HG03039 (cell line): ENCODE measurements around the gene ANTXR1.
"Not testable (repeated sequence)": the region's sequence is repeated elsewhere in the genome, so short reads cannot be mapped to it uniquely, and the experiment has no call there.

ENCODE experiments used
- ATAC-seq: cut with Tn5 transposase; IDR thresholded peaks from one replicate; pipeline ENCODE4 v1.9.1; 2021; ENCODE audit warnings: mild to moderate bottlenecking, moderate library complexity; ENCODE audit not compliant: unreplicated experiment

The ANTXR1 gene

DNA sequence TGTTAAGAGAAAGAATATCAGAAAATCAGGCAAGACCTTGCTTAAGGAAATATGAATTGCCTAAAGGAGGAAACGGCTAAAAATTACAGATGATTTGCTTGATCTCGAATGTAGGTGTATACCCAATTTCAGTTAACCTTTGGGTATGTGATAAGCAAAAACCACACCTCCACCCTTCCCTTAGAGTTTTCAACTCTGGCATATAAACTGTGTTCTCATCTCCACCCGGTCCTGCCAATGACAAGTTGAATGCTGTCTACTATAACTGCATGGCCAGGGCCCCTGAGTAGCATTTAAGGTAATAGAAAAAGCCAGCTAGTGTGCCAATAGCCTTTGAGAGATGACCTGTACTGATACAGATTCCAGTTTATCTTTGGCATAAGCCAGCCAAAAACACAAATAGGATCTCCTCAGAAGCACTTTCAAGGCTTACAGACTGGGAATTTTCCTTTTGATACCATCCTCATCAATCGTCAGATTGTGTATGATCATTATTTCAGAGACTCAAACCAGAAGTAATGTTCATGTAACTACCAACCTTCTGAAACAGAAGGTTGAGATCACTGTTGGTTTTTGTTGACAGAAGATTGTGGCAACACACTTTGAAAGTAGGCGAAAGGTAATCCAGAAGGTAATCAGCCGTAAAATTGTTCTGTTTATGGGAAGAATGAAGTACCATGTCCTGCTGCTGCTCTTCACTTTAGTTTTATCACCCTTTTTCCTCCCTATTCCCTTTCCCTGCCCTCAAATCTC lies 211.0 kb downstream of the ANTXR1 start:
- ATAC-seq = no peak

DNA sequence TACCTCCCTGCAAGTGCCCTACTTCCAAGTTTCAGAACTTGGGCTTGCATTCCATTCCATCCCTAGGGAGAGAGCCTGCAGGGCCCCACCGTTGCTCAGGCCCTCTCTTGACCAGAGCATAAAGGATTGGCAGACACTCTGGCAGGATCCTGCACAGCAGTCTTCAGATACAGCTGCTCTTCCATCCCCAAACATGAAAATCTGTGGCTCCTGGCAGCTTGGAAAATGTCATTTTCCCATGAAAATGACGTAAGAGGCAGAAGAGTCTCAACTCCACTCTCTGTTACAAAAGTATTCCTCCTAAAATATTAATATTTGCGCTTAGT lies 211.5 kb downstream of the ANTXR1 start:
- no peak for ATAC-seq

DNA sequence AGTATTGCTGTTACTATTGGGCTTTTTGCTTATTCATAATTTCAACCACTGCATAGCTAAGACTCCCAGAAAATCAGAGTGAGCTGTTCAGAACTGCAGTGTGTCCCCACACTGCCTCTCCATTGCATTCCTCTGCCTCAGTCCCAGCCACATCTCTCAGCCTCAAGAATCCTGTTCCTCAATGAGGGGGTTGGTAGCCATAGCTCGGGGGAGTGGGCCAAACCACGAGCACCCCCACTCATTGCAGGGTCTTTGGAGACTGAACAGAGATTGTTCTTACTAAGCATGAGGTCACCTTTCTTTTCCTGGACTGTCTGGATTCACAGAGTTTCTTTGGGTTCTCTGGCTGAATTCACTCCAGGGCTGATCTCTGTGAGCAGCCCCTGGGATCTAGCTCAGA lies 213.0 kb downstream of the ANTXR1 start:
- ATAC-seq = no peak

DNA sequence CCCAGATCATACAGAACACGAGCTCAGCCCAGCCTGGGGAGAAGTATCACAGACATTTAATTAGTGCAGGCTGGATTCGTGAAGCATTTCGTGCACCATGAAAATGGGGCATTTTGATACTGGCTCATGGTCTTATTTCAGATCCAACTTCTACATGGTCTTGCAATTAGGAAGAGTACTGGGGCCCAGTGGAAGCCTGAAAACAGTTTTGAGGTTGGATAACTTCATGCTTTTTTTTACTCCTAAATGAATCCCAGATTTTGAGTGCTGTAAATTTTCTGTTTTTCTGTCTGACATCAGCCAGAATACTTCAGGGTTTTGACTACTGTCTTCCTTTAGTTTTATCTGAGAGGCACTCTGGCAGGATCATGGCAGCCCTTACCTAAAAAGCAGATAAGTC lies 213.9 kb downstream of the ANTXR1 start:
- no peak for ATAC-seq

DNA sequence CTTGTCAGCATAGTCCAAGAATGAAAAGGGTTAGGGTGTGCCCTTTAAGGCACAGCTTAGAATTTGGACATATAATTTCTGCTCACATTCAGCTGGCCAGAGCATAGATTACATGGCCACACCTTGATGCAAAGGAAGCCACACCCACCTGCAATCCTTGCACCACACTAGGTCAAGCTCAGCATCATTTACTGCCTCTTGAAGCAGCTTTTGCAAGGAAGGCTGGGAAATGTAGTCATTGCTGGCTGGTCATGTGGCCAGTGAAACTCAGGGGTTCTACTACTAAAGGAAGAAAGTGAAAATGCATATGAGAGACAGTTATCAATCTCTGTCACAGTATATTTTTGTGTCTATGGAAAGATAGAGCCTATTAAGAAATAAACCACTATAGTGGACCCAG lies 214.7 kb downstream of the ANTXR1 start:
- ATAC-seq = no peak

DNA sequence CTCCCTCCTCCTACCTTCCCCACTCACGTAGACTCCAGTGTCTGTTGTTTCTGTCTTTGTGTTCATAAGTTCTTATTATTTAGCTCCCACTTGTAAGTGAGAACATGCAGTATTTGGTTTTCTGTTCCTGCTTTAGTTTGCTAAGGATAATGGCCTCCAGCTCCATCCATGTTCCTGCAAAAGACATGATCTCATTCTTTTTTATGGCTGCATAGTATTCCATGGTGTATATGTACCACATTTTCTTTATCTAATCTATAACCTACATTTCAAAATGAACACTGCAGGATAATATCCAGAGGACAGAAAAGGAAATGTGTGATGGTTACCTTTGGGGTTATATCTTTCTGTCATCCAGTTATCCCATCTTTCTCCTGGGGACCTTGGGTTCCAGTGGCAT lies 218.0 kb downstream of the ANTXR1 start:
- not testable (repeated sequence) for ATAC-seq

DNA sequence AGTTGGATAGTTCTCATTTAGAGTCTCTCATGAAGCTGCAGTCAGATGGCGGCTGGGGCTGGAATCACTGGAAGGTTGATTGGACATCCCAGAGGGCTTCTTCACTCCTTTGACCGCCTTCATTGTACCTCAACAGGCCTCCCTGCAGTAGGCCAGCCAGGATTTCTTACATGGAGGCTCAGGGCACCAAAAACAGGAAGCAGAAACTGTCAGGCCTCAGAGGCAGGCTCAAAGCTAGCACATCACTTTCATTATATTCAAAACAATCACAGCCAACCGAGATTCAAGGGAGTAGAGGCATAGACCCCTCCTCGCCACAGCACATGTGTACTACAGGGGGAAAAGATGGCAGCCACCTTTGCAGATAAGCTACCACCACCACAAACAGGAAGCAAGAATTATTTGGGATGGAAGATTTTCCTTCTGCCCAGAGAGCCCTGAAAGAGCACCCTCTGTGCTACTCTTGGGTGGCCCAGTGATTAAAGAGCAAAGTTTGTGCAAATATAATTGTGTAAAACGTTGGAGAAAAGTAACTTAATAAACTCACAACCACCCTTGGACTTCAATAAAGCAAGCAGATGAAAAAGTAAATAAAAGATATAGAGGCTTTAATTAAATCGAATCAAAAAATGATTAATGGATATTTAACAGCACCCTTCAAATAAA lies 218.8 kb downstream of the ANTXR1 start:
- no peak for ATAC-seq

DNA sequence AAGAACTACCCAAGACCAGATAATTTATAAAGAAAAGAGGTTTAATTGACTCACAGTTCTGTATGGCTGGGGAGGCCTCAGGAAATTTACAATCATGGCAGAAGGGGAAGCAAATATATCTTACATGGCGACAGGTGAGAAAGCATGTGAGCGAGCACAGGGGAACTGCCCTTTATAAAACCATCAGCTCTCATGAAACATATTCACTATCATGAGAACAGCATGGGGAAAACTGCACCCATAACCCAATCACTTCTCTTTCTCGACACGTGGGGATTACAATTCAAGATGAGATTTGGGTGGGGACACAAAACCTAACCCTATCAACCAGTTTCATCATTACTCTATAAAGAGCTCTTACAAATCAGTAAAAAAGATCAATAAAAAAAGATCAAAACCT lies 222.9 kb downstream of the ANTXR1 start:
- ATAC-seq = not testable (repeated sequence)

DNA sequence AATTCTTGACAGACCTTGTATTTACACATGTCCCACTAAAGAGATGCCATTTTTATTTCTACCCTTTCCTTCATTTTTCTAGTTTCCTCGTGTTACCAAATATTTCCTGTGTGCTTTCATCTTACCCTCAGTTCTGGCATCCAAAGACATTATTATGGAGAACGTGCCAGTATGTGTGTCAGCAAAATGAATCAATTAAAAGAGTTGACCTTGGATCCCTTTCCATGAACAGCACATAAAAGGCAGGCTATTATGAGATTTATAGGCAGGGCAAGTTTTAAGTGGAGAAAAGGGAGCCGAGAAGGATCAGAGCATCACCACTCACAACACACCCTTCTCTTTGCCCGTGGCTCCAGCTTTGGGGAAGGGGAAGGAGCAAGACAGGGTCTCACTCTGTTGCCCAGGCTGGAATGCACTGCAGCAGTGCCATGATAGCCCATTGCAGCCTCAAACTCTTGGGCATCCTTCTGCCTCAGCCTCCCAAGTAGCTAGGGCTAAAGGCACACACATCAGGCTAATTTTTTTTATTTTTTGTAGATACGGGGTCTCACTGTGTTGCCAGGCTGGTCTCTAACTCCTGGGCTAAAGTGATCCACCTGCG lies 224.2 kb downstream of the ANTXR1 start:
- no peak for ATAC-seq

DNA sequence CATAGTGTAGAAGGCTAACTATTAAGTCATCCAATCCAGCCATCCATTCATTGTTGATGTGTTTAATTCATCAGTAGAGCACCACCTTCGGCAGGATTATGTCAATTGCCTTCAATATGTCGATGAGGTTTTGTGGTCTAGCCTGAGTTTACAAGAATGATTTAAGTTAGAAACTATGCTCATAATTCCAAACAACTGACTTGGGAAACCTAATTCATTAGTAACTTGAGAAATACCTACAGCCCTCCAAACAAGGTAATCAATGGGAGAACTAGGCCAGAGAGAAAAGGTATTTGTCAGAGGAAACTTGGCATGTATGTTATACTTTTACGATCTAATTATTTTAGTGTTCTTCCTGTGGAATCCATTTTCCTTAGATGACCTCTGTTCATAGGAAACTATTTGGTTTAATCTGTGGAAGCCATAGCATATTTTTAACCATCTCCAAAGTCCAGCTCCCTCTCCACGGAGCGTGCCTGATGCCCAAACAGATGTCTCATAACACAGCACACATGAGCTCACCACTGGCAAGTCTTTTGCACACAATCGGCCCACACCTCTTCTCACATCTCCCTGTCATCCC lies 225.6 kb downstream of the ANTXR1 start:
- ATAC-seq = no peak

DNA sequence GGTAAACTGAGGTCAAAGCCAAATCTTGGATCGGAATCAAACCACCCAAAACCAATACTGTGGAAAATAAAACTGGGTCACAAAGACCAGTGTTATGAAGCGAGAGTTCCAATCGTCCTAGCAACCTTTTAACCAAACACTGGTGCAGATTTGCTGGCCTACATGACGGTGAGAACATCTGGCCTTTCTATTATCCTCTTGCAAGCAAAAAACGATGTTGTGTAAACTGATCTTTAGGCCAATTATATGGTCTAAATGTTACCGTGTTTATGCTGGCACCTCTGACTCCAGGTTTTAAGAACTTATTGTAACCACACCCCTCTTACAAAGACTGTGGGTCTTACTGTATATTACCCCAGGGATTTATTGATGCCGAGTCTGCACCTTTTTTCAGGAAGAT lies 228.1 kb downstream of the ANTXR1 start:
- no peak for ATAC-seq

DNA sequence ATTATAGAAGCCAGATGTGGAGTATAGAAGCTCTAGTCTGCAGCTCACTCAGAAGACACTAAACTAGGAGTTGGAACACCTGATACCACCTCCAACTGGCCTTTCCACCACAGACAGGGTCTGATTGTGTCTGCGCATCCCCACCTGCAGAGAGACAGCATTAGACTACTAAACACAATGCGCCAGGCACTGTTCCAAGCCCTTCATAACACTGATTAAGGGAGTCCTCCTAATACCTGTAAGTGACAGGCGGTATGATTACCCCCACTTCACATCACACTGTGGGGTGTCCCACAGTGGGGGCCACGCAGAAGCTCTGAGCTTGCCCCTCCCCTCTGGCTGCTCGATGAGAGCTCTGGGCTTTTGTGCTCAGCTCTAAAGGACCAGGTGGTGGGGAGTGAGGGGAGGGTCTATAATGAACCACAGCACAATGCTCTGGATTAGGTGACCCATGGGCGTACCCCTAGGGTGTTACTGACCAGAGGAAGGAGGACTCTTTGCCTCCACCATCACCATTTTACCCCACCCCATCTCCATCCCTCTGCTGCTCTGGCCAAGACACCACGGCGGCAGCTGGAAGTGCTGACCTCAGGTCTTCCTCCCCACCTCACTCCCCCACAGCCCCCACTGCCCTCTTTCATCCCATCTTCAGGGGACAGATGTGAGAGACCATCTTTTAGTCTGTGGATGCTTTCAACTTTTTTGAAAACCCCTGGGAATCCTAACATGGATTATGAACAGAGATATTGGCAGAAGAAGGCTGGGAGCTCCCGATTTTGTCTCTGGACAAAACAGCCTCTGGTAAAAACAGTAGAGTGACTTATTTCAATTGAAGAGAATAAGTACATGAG lies 228.9 kb downstream of the ANTXR1 start:
- ATAC-seq = no peak

DNA sequence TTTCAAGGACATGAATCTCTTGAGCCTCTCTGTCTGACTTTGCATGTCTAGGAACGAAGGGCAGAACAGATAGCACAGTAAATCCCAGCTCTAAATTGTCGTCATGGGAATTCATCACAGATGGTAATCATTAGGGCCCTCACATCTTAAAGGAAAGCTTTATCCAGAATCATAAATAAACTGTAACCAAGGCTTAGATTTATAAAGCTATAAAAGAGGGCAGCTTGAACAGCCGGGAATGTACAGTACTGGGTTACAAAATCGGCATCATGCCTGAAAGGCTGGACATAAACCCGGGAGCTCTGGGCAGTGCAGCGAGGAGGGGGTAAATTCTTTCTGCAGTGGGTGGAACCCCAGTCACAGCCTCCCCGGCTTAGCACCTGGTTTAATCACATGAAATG lies 229.7 kb downstream of the ANTXR1 start:
- ATAC-seq = no peak

DNA sequence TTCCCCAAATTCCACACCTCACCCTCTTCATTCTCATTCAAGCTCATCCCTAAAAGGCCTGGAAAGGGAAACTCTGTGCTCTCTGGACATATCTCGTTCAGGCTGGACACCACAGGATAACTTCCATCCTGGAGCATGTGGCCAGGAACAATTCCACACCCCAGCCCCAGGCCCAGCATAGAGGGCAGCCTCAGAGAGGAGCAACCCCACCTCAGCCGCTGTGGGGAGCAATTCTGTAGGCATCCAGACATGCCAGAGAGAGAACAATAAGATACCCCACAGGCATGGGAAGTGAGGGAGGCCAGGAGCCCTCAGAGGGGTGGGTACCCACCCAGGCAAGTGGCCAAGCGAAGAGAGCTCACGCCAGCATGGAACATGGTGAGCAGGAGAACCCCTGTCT lies 230.7 kb downstream of the ANTXR1 start:
- no peak for ATAC-seq

DNA sequence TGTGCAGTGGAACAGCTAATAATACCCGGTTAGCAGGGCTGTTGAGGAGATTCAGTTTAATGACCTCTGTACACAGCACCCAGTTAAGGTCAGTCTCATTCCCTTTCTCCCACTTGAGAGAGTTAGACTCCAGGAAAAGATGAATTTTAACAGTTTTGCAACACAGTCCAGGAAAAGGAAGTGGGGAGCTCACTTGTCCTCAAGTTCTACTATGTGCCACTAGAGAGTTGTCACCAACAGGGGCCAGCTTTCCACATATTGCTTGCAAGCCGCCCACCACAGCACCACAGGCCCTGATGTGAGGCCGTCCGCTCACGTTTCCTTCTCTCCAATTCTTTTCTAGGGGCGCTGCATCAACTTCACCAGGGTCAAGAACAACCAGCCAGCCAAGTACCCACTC lies 231.9 kb downstream of the ANTXR1 start:
- ATAC-seq = no peak

DNA sequence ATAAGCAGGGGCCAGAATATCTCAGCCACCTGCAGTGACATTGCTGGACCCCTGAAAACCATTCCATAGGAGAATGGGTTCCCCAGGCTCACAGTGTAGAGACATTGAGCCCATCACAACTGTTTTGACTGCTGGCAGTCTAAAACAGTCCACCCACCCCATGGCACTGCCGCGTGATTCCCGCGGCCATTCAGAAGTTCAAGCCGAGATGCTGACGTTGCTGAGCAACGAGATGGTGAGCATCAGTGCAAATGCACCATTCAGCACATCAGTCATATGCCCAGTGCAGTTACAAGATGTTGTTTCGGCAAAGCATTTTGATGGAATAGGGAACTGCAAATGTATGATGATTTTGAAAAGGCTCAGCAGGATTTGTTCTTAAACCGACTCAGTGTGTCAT lies 234.6 kb downstream of the ANTXR1 start:
- no peak for ATAC-seq

DNA sequence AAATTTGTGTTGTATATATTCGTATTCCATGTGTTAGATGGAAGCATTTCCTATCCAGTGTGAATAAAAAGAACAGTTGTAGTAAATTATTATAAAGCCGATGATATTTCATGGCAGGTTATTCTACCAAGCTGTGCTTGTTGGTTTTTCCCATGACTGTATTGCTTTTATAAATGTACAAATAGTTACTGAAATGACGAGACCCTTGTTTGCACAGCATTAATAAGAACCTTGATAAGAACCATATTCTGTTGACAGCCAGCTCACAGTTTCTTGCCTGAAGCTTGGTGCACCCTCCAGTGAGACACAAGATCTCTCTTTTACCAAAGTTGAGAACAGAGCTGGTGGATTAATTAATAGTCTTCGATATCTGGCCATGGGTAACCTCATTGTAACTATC lies 235.3 kb downstream of the ANTXR1 start:
- no peak for ATAC-seq

DNA sequence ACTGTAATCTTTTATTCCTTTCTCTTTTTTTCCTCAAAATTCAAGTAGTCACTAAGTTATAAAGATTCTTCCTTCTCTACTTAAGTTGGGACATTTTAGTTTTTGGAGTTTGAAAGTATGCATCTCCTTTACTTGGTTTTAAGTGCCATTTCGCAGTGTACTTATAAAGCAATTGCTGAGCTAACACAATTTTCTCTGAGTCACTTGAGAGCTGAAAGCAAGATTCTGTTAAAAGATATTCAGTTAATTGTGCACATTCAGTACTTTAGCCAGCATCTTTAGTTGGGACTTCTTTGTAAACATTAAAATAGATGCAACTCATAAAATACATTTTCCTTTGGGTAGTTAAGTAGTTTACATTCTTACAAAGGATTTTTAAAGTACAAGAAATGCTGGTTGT lies 238.0 kb downstream of the ANTXR1 start:
- no peak for ATAC-seq

DNA sequence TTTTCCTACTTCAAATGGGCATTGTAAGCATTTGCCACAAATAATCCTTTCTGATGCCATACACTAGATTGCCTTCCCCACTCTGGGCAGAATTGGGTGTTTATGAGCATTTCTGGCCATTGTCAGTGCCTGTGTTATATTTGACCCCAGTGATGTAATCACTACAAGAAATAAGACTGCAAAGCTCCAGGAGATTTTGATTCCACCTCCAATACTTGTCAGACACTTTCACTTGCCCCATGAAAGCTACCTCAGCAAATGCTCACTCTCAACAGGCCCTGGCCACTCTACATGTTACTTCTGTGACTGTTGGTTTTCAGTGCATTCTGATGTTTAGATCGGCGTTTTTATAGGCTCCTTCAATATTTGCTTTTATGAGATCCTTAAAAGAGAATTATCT lies 239.0 kb downstream of the ANTXR1 start:
- ATAC-seq = no peak

DNA sequence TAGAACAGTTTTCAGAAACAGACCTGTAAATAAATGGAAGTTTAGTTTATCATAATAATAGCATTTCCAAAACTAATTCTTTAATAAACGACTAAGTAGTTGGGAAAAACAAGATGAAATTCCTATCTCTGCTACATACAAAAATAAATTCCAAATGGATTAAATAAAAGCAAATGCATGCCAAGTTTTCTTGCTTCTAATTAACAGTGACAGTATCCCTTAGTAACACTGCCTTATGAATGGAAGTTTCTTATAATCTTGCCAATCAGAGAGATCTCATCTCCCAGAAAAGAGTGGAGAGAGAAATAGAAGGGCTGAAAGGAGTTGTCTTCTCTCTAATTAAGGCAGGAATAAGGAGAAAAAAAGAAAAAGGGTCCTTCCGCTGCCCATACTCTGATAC lies 240.1 kb downstream of the ANTXR1 start:
- ATAC-seq = no peak

DNA sequence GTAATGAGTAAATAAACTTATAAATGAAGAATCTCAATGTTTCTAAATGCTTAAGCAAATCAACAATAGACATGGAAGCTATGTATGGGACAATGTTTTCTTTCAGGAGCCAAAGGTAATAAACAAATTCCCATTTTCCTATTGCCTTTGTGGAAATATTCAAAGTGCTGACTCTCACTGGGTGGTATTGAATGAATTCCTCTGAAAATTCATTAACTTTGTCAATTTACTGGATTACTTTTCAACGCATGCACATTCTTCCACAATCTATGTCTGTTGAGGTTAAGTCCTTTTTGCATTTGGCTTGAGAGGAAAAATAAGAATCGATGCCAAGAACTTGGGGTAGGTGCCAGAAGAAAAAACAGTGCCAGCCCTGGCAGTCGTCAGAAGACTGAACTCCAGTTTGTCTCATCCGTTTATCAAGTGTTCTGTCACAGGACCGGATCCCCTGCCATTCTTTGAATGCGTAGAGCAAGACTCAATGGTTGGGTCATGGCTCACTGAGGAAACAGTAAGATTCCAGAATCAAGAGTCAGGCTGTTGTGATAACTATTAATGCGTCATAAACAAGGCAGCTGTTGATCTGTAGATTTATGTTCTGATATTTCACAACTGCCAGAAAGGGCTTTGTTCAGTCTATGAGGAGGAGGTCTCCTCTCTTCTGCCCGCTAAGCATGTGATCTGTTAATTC lies 240.8 kb downstream of the ANTXR1 start:
- no peak for ATAC-seq
